Subcutaneous adipose tissue (tissue), 4 donors: Measurements from ENCODE around the gene HSD17B13. TPM values are rescaled to one million over a fixed set of nuclear protein-coding genes. Genes with fewer than 3 reads are reported as not detected.

Experiments
- CTCF ChIP-seq: fragments of 450-650 bp; IDR thresholded peaks from one replicate; pipeline ENCODE4 v1.5.1; 2016; ENCODE audit warnings: low read depth, mild to moderate bottlenecking, control low read depth, antibody characterized with exemption, moderate library complexity
- total RNA-seq, 4 donors: library from RNA; depleted of rRNA; stranded (reverse); fragments of >200 nt; gene quantifications; one replicate each; pipeline ENCODE4 v1.1.0, GENCODE V29; 2016

Gene HSD17B13
- total RNA-seq, 4 donors from 2014 or later, result 1.4 to 11.9 (median 4.9) TPM

GRCh38 chr4:87356832-87357526 lies 34.3 kb upstream of the HSD17B13 start:
- no peak for TF ChIP-seq CTCF

- TF ChIP-seq CTCF, result no peak
Observed at GRCh38 chr4:87354168-87355102, 31.8 kb upstream of the HSD17B13 start.

DNA sequence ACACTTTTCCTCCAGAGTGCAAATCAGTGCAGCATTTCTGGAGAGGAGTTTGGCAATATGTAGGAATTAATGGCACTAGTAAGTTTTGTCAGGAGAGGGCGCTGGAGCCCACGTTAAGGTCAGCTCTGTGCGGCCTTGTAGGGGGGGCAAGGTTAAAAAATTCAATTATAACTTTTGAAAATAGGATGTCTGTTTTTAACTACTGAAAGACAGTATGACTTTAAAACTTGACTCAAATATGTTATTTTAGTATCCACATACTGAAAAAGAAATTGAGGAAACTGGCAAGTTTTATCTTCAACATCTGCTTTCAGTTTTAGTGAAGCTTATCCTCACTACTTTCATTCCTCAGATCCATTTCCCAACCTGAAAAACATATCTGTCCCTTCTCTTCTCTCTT lies 30.9 kb upstream of the HSD17B13 start:
- TF ChIP-seq CTCF, result no peak

- no peak for TF ChIP-seq CTCF
Observed at GRCh38 chr4:87345139-87345538, 22.5 kb upstream of the HSD17B13 start.

DNA sequence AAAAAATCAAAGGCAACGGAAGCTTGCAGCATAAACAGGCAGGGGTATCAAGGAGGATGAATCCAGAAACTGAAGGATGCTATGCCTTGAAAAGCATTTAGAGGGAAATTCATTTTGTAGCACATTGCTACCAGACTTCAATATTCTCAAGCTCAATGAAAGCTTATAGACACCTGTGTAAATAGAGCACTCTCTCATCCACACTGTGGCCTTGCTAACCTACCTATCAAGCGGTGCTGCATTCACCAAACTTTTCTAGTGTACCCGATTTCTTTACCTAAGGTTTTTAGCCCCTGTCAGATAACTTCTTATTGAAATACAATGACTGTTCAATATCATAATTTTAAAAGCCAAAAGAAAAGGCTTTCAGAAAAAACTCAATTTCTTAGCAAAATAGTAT lies 20.2 kb upstream of the HSD17B13 start:
- no peak for TF ChIP-seq CTCF

DNA sequence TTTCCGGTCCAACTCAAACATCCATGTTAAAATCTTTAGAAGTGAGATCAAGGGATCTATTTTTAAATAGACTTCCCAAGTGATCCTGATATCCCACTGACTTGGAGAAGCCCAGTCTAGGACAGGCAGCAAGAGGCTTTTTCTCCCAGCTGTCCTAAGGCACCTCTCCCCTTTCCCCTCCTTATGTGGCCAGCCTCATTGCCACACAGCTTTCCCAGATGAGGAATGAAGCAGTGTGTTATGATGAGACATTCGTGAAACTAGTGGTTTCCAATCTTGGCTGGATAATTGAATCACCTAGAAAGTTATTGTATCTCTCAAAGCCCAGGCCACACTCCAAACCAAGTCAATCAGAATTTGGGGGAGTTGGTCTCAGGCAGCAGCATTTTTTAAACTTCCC lies 16.8 kb upstream of the HSD17B13 start:
- no peak for TF ChIP-seq CTCF

GRCh38 chr4:87337361-87337760 lies 14.7 kb upstream of the HSD17B13 start:
- TF ChIP-seq CTCF, result no peak
